B cell (primary cell): ENCODE results near the gene GSDMA. TPM values are rescaled to one million over a fixed set of nuclear protein-coding genes. Genes with fewer than 3 reads are reported as not detected.

Experiments used
- ATAC-seq: fragments of 200-7000 bp; cut with Tn5 transposase; one replicate; pipeline ENCODE4 v1.10.0; 2021; ENCODE audit warnings: low read depth, mild to moderate bottlenecking, moderate number of reproducible peaks, moderate library complexity
- CTCF ChIA-PET: fragments of 350-600 bp; sonication (Branson Sonifier 250); formaldehyde crosslinking; loops from one replicate; lab custom pipeline; 2021; ENCODE audit warnings: antibody characterized with exemption, inconsistent platforms; lab: Charles Lee
- POLR2A ChIA-PET: fragments of 350-600 bp; sonication (Branson Sonifier 250); formaldehyde crosslinking; loops from one replicate; lab custom pipeline; 2021; ENCODE audit warnings: antibody characterized with exemption; lab: Charles Lee
- DNase-seq: peaks from one replicate; pipeline ENCODE4 v3.0.0; 2013
- H2AFZ ChIP-seq: 2 replicates; pipeline ENCODE4 v1.6.1; 2012; ENCODE audit warnings: mild to moderate bottlenecking, low read depth, low read length; ENCODE audit not compliant: insufficient read depth, poor library complexity, severe bottlenecking
- H3K27ac ChIP-seq, 2 donors: 1 replicate in 1 of 2; 2 replicates in 1 of 2; pipeline ENCODE4 v1.5.1; 2012 to 2013; ENCODE audit warnings: low read length in 2 of 2, mild to moderate bottlenecking in 2 of 2, moderate library complexity in 1 of 2
- H3K27me3 ChIP-seq, 4 experiments: fragments of 200-600 bp in 1 of 4; sonication (generic) in 1 of 4; replicated peaks in 1 of 4; 1 replicate in 2 of 4; 2 replicates in 2 of 4; pipeline versions ENCODE4 v1.6.1 to v1.7.0; 2013 to 2016; ENCODE audit warnings: low read length in 3 of 4, mild to moderate bottlenecking in 2 of 4, mixed read lengths in 1 of 4, moderate library complexity in 1 of 4; ENCODE audit not compliant: insufficient read depth in 4 of 4, control insufficient read depth in 3 of 4; ENCODE audit errors: control extremely low read depth in 1 of 4
- H3K36me3 ChIP-seq, 2 experiments: replicated peaks in 1 of 2; 1 replicate in 1 of 2; 2 replicates in 1 of 2; pipeline versions ENCODE4 v1.6.1 to v1.7.1; 2013; ENCODE audit warnings: low read length in 1 of 2; ENCODE audit not compliant: insufficient read depth in 2 of 2, control insufficient read depth in 1 of 2; ENCODE audit errors: control extremely low read depth in 1 of 2, extremely low read depth in 1 of 2
- H3K4me1 ChIP-seq, 2 donors: fragments of 200-600 bp in 1 of 2; sonication (generic) in 1 of 2; 1 replicate in 1 of 2; 2 replicates in 1 of 2; pipeline versions ENCODE4 v1.5.1 to v1.6.1; 2013 to 2017; ENCODE audit warnings: low read length in 2 of 2; ENCODE audit not compliant: control insufficient read depth in 2 of 2, insufficient read depth in 2 of 2
- H3K4me2 ChIP-seq: replicated peaks from 2 replicates; pipeline ENCODE3; 2012; ENCODE audit warnings: mild to moderate bottlenecking, low read depth, low read length; ENCODE audit not compliant: poor library complexity, severe bottlenecking
- H3K4me3 ChIP-seq, 5 experiments: fragments of 200-600 bp in 1 of 5; sonication (generic) in 1 of 5; 1 replicate in 3 of 5; 2 replicates in 2 of 5; pipeline versions ENCODE4 v1.5.1 to v1.7.0; 2011 to 2016; ENCODE audit warnings: low read length in 4 of 5, mild to moderate bottlenecking in 4 of 5, low read depth in 2 of 5, control low read depth in 1 of 5, moderate library complexity in 1 of 5; ENCODE audit not compliant: insufficient read depth in 1 of 5; ENCODE audit errors: control extremely low read depth in 1 of 5, extremely low read depth in 1 of 5
- H3K79me2 ChIP-seq: fragments of 200-600 bp; sonication (generic); one replicate; pipeline ENCODE4 v1.6.0; 2016; ENCODE audit warnings: low read length; ENCODE audit not compliant: control insufficient read depth, insufficient read depth
- H3K9ac ChIP-seq: fragments of 200-600 bp; sonication (generic); 2 replicates; pipeline ENCODE4 v1.6.1; 2017; ENCODE audit warnings: mild to moderate bottlenecking, low read length, moderate library complexity
- H3K9me3 ChIP-seq, 3 donors: one replicate each; pipeline versions ENCODE4 v1.6.1 to v1.7.1; 2013; ENCODE audit warnings: low read length in 2 of 3; ENCODE audit not compliant: control insufficient read depth in 2 of 3, insufficient read depth in 1 of 3; ENCODE audit errors: control extremely low read depth in 1 of 3
- H4K20me1 ChIP-seq: 2 replicates; pipeline ENCODE4 v1.6.0; 2012; ENCODE audit warnings: mild to moderate bottlenecking, low read length; ENCODE audit not compliant: insufficient read depth, control insufficient read depth, poor library complexity, severe bottlenecking
- H3K27ac Mint-ChIP-seq: one replicate; pipeline ENCODE4 v1.8.0; 2021; ENCODE audit warnings: mixed read lengths
- H3K27me3 Mint-ChIP-seq: one replicate; pipeline ENCODE4 v1.8.0; 2021; ENCODE audit warnings: mixed read lengths
- H3K4me1 Mint-ChIP-seq: one replicate; pipeline ENCODE4 v1.8.0; 2021; ENCODE audit warnings: mixed read lengths
- H3K4me3 Mint-ChIP-seq: one replicate; pipeline ENCODE4 v1.8.0; 2021; ENCODE audit warnings: mixed read lengths
- H3K9me3 Mint-ChIP-seq: one replicate; pipeline ENCODE4 v1.8.0; 2022; ENCODE audit warnings: mixed read lengths; ENCODE audit not compliant: insufficient read depth
- CTCF ChIP-seq: fragments of 200-600 bp; IDR thresholded peaks from one replicate; pipeline ENCODE4 v1.8.0; 2022; ENCODE audit warnings: antibody characterized with exemption, mild to moderate bottlenecking
- EZH2 ChIP-seq: IDR thresholded peaks from 2 replicates; pipeline ENCODE4 v1.6.1; 2012; ENCODE audit warnings: borderline replicate concordance, low read depth, mild to moderate bottlenecking, moderate library complexity, low read length; ENCODE audit not compliant: insufficient read depth, poor library complexity, severe bottlenecking
- WGBS: methylation state at CpG from one replicate; pipeline ENCODE4 v1.1.5; 2013; ENCODE audit warnings: missing lambda C conversion rate; ENCODE audit not compliant: insufficient coverage; 5-methylcytosine and 5-hydroxymethylcytosine counted together
- intact Hi-C: fragments of 100-400 bp; cut with micrococcal nuclease; formaldehyde crosslinking; loops from one replicate; pipeline ENCODE4 v1.10.0; 2022
- polyA plus RNA-seq: library from polyadenylated mRNA; depleted of rRNA; stranded (reverse); fragments of >200 nt; gene quantifications from 2 replicates; pipeline ENCODE4 v1.2.3, GENCODE V29; 2012
- total RNA-seq, 2 donors: library from RNA; stranded (reverse); fragments of 120-200 nt in 1 of 2; gene quantifications; 1 replicate in 1 of 2; 2 replicates in 1 of 2; pipeline versions ENCODE4 v1.2.3 to v1.2.4, GENCODE V29; 2013 to 2022

GSDMA gene
- total and polyA plus RNA-seq, 2 donors (not counting 1 experiment from before 2014, with no cell fraction given) = 0.09 TPM; not detected in 1

- H3K4me3 Mint-ChIP-seq = peak within 1 kb of the TSS; percentile 92
- CTCF ChIA-PET = interaction anchor here (0.6 to 1.9 kb wide), 5 partner anchors 9 to 55 kb away, joined by 3 to 7 read pairs (median 5); partner anchors contain the start of genes GSDMB and PSMD3
- Histone ChIP-seq H3K4me2 (peak within 1 kb of the TSS; percentile 89), H3K79me2 (peaks cover 59% of the 10 kb centered on the region), H3K9me3 (no peaks in the 10 kb centered on the region), H3K4me3 (peak within 1 kb of the TSS; percentile 66 to 93 (median 79)), H3K27me3 (no peaks in the 10 kb centered on the region), H3K27ac (peak within 1 kb of the TSS; percentile 46 to 73), H3K9ac (peak within 1 kb of the TSS; percentile 81), H3K4me1 (peaks cover 33 to 34% of the 10 kb centered on the region in 2 donors), H2AFZ (peak within 1 kb of the TSS; percentile 85), H3K36me3 (peaks cover 0 to 20% of the 10 kb centered on the region in 2 experiments), H4K20me1 (peaks cover 51% of the 10 kb centered on the region)
- H3K27me3 Mint-ChIP-seq = no peaks in the 10 kb centered on the region
- intact Hi-C loops = loop anchor here (1.0 to 10.0 kb wide), 8 partner anchors 26 to 475 kb away; partner anchors contain the start of genes MED1, MED24, MIEN1 and PSMD3
- H3K27ac Mint-ChIP-seq = peak within 1 kb of the TSS; percentile 87
- no peaks in the 10 kb centered on the region for H3K9me3 Mint-ChIP-seq
- WGBS = under 1% methylated on average over 72 of the region's 72 CpGs
- no peak for TF ChIP-seq CTCF
- TF ChIP-seq EZH2 = no peak
- POLR2A ChIA-PET = interaction anchor here (0.6 to 1.2 kb wide), 3 partner anchors 54 to 240 kb away, joined by 3 to 5 read pairs (median 3); partner anchors contain the start of gene PGAP3
- ATAC-seq (peak; percentile 96), DNase-seq (peak; percentile 93)
- H3K4me1 Mint-ChIP-seq = peaks cover 36% of the 10 kb centered on the region
These were observed 35.5 kb upstream of the GSDMA start, which contains the start of the genes LRRC3C and ORMDL3 for GRCh38 chr17:39927101-39927928. TSS of gene LRRC3C (plus strand) at chr17:39927732. CDS start at chr17:39941524, 13,792 bp downstream. TSS of gene ORMDL3 (minus strand) at chr17:39927601. CDS start at chr17:39924203, 3,398 bp downstream.
